B cell (primary cell): ENCODE measurements around the gene NPBWR2.

Source experiments
- EZH2 ChIP-seq: IDR thresholded peaks from 2 replicates; pipeline ENCODE4 v1.6.1; 2012; ENCODE audit warnings: borderline replicate concordance, low read depth, mild to moderate bottlenecking, moderate library complexity, low read length; ENCODE audit not compliant: insufficient read depth, poor library complexity, severe bottlenecking
- TF ChIP-seq, protein P1 (sequence below): fragments of 200-600 bp; IDR thresholded peaks from one replicate; pipeline ENCODE4 v1.8.0; 2022; ENCODE audit warnings: antibody characterized with exemption, mild to moderate bottlenecking

DNA sequence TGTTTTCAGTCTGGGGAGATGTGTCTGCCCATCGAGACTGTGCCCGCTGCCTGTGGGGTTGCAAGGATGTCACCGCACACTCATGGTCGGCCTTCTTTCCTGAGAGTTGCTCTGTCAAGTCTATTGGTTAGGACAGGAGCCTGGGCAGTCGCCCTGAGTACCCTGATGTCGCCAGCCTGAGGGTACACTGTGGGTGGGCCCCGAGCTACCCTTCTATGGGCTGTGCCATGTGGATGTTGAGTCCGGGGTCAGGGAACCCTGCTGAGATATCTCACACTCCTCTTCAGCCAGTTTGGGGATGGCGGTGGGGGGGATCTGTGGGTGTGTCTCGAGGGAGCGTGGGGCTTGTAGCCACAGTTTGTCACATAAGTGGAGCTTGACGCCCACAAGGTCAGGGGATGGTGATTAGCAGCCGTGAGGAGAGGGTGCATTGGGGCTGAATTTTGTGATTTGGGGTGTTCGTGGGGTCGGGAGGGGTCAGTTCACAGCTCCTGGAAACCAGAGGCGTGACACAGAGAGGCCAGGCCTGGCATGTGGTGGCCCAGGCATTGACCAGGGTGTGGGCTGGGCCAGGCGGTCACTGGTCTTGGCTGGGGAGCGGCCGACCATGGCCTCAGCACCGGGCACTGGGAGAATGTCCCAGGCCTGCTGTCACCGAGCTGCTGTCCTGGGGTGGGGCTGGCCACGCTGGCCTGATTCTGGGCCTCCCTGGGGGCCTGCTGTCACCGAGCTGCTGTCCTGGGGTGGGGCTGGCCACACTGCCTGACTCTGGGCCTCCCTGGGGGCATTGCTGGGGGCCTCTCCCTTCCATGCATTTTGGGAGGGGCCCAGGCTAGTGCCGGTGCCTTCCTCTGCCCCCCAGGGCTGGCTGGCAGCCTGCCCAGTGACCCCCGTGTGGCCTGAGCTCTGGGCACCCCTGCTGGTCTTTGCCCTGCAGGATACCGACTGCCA is 1.6 kb upstream of the NPBWR2 start:
- TF ChIP-seq, protein P1, sequence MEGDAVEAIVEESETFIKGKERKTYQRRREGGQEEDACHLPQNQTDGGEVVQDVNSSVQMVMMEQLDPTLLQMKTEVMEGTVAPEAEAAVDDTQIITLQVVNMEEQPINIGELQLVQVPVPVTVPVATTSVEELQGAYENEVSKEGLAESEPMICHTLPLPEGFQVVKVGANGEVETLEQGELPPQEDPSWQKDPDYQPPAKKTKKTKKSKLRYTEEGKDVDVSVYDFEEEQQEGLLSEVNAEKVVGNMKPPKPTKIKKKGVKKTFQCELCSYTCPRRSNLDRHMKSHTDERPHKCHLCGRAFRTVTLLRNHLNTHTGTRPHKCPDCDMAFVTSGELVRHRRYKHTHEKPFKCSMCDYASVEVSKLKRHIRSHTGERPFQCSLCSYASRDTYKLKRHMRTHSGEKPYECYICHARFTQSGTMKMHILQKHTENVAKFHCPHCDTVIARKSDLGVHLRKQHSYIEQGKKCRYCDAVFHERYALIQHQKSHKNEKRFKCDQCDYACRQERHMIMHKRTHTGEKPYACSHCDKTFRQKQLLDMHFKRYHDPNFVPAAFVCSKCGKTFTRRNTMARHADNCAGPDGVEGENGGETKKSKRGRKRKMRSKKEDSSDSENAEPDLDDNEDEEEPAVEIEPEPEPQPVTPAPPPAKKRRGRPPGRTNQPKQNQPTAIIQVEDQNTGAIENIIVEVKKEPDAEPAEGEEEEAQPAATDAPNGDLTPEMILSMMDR = no peak
- TF ChIP-seq EZH2 = no peak
